EL (cell line): ENCODE results near the gene BABAM1.
"Not testable (repeated sequence)": the region's sequence is repeated elsewhere in the genome, so short reads cannot be mapped to it uniquely, and the experiment has no call there.

ENCODE experiments used
- DNase-seq: peaks from one replicate; pipeline ENCODE4 v3.0.0-alpha.2; 2016

BABAM1 gene

GRCh38 chr19:17275441-17276175 lies 8.4 kb downstream of the BABAM1 start:
- DNase-seq, result no peak

GRCh38 chr19:17279436-17279835 lies 12.2 kb downstream of the BABAM1 start:
- no peak for DNase-seq

GRCh38 chr19:17281391-17282304 lies 14.4 kb downstream of the BABAM1 start, which contains the start of gene ANKLE1:
Gene ANKLE1, plus strand, starts transcription at chr19:17281901. Its CDS starts 20 bp downstream, at chr19:17281921.
- peak; percentile 29 for DNase-seq

GRCh38 chr19:17282488-17283125 lies 15.4 kb downstream of the BABAM1 start:
- DNase-seq, result peak; percentile 84

GRCh38 chr19:17283504-17283996 lies 16.3 kb downstream of the BABAM1 start:
- no peak for DNase-seq

- DNase-seq, result no peak
Measured at GRCh38 chr19:17285415-17286135, 18.3 kb downstream of the BABAM1 start.

GRCh38 chr19:17286263-17286662 lies 19.0 kb downstream of the BABAM1 start:
- no peak for DNase-seq

GRCh38 chr19:17286752-17287151 lies 19.5 kb downstream of the BABAM1 start:
- DNase-seq, result no peak

GRCh38 chr19:17289489-17289888 lies 22.2 kb downstream of the BABAM1 start:
- peak; percentile 84 for DNase-seq

- peak; percentile 93 for DNase-seq
Measured at GRCh38 chr19:17292301-17293074, 25.2 kb downstream of the BABAM1 start.

- no peak for DNase-seq
Measured at GRCh38 chr19:17293605-17294004, 26.4 kb downstream of the BABAM1 start.

- peak; percentile 34 for DNase-seq
Measured at GRCh38 chr19:17294051-17294891, 27.0 kb downstream of the BABAM1 start.

- not testable (repeated sequence) for DNase-seq
Measured at GRCh38 chr19:17295551-17295950, 28.3 kb downstream of the BABAM1 start.

- peak; percentile 72 for DNase-seq
Measured at GRCh38 chr19:17296273-17296672, 29.0 kb downstream of the BABAM1 start.

- peak; percentile 37 for DNase-seq
Measured at GRCh38 chr19:17296976-17297375, 29.7 kb downstream of the BABAM1 start.

- DNase-seq, result no peak
Measured at GRCh38 chr19:17300992-17301619, 33.9 kb downstream of the BABAM1 start.

- DNase-seq, result no peak
Measured at GRCh38 chr19:17302391-17303166, 35.3 kb downstream of the BABAM1 start.

GRCh38 chr19:17303167-17303939 lies 36.1 kb downstream of the BABAM1 start, which contains the start of gene ABHD8:
Gene ABHD8, minus strand, starts transcription at chr19:17303425. Its CDS starts 1,809 bp downstream, at chr19:17301616.
- peak; percentile 95 for DNase-seq
